HCT116 (cell line): ENCODE measurements around the gene KIAA2012. TPM values are rescaled to one million over a fixed set of nuclear protein-coding genes. Genes with fewer than 3 reads are reported as not detected.

Source experiments
- ATAC-seq: fragments of 200-7000 bp; cut with Tn5 transposase; 2 replicates; pipeline ENCODE4 v1.9.1; 2020; ENCODE audit warnings: mild to moderate bottlenecking, moderate library complexity
- BruUV-seq: library from RNA; stranded (reverse); fragments of 400-500 nt; replicated peaks from 2 replicates; lab custom pipeline; 2021; lab: Mats Ljungman, UMichigan
- CTCF ChIA-PET: fragments of 300-600 bp; sonication (Branson Sonifier 250); formaldehyde crosslinking; loops from one replicate; lab custom pipeline; 2021; ENCODE audit warnings: antibody characterized with exemption; lab: Charles Lee
- POLR2A ChIA-PET: fragments of 300-600, 350-600 bp; sonication (Branson Sonifier 250); formaldehyde crosslinking; loops from one replicate; lab custom pipeline; 2021; ENCODE audit warnings: antibody characterized with exemption; lab: Charles Lee
- RAD21 ChIA-PET, 2 experiments: fragments of 300-600 bp; sonication (Branson Sonifier 250); formaldehyde crosslinking; loops; one replicate each; lab custom pipeline; 2023; ENCODE audit warnings: low total read pairs in 2 of 2; ENCODE audit not compliant: uncharacterized antibody in 2 of 2, unreplicated experiment in 2 of 2, low non-redundant PET in 1 of 2; lab: Charles Lee
- DNase-seq: peaks from one replicate; pipeline ENCODE4 v3.0.0-alpha.2; 2010; ENCODE audit warnings: low read depth, low spot score
- H2AFZ ChIP-seq: fragments of 200-600 bp; shearing (Covaris generic), sonication (generic); 2 replicates; pipeline ENCODE4 v1.6.1; 2017; ENCODE audit warnings: low read depth, mixed run types, mixed read lengths, antibody characterized with exemption, low read length; ENCODE audit not compliant: poor library complexity, severe bottlenecking
- H3K27ac ChIP-seq: 2 replicates; pipeline ENCODE4 v1.5.1; 2012; ENCODE audit warnings: low read depth, low read length
- H3K27me3 ChIP-seq: fragments of 200-600 bp; sonication (generic); 2 replicates; pipeline ENCODE4 v1.6.1; 2016; ENCODE audit warnings: mixed run types, low read length, mixed read lengths; ENCODE audit not compliant: insufficient read depth
- H3K36me3 ChIP-seq, 2 experiments: fragments of 200-500 bp in 1 of 2; fragments of 200-600 bp in 1 of 2; sonication (Bioruptor generic) in 1 of 2; sonication (generic) in 1 of 2; 2 replicates each; pipeline versions ENCODE4 v1.5.1 to v1.6.1; 2014 to 2016; ENCODE audit warnings: low read length in 2 of 2, inconsistent platforms in 1 of 2, mixed read lengths in 1 of 2, mixed run types in 1 of 2; ENCODE audit not compliant: insufficient read depth in 2 of 2, control insufficient read depth in 1 of 2
- H3K4me1 ChIP-seq, 2 experiments: fragments of 200-600 bp in 1 of 2; sonication (generic) in 1 of 2; 2 replicates each; pipeline versions ENCODE4 v1.5.1 to v1.6.1; 2012 to 2017; ENCODE audit warnings: low read length in 2 of 2, inconsistent platforms in 1 of 2, mild to moderate bottlenecking in 1 of 2, mixed read lengths in 1 of 2, mixed run types in 1 of 2, moderate library complexity in 1 of 2; ENCODE audit not compliant: insufficient read depth in 2 of 2, control insufficient read depth in 1 of 2
- H3K4me2 ChIP-seq: fragments of 200-600 bp; sonication (generic); 2 replicates; pipeline ENCODE4 v1.6.1; 2017; ENCODE audit warnings: mixed run types, low read length, mixed read lengths
- H3K4me3 ChIP-seq, 2 experiments: fragments of 200-600 bp in 1 of 2; sonication (generic) in 1 of 2; replicated peaks in 1 of 2; 2 replicates each; pipeline ENCODE4 v1.5.1; 2011 to 2016; ENCODE audit warnings: low read length in 2 of 2, control low read depth in 1 of 2, low read depth in 1 of 2, mild to moderate bottlenecking in 1 of 2, mixed read lengths in 1 of 2, mixed run types in 1 of 2
- H3K79me2 ChIP-seq: fragments of 200-600 bp; sonication (generic); 2 replicates; pipeline ENCODE4 v1.6.1; 2017; ENCODE audit warnings: mild to moderate bottlenecking, mixed run types, low read length, moderate library complexity, mixed read lengths; ENCODE audit not compliant: insufficient read depth
- H3K9ac ChIP-seq: fragments of 200-600 bp; sonication (generic); 2 replicates; pipeline ENCODE4 v1.6.1; 2016; ENCODE audit warnings: low read length, mixed read lengths
- H3K9me2 ChIP-seq: fragments of 200-600 bp; sonication (generic), shearing (Covaris generic); 2 replicates; pipeline ENCODE4 v1.6.1; 2017; ENCODE audit warnings: mixed run types, mild to moderate bottlenecking, moderate library complexity; ENCODE audit not compliant: insufficient read depth
- H3K9me3 ChIP-seq, 2 experiments: fragments of 200-500 bp in 1 of 2; fragments of 200-600 bp in 1 of 2; sonication (Bioruptor generic) in 1 of 2; sonication (generic) in 1 of 2; 2 replicates each; pipeline ENCODE4 v1.6.1; 2014 to 2017; ENCODE audit warnings: low read length in 2 of 2, mixed read lengths in 2 of 2, inconsistent platforms in 1 of 2, low read depth in 1 of 2, mild to moderate bottlenecking in 1 of 2, mixed run types in 1 of 2, moderate library complexity in 1 of 2; ENCODE audit not compliant: control insufficient read depth in 1 of 2, insufficient read depth in 1 of 2
- H4K20me1 ChIP-seq: fragments of 200-600 bp; sonication (generic), shearing (Covaris generic); 2 replicates; pipeline ENCODE4 v1.6.1; 2017; ENCODE audit warnings: mixed run types, mild to moderate bottlenecking, moderate library complexity; ENCODE audit not compliant: insufficient read depth
- ELF1 ChIP-seq: IDR thresholded peaks from 2 replicates; pipeline ENCODE4 v1.6.1; 2012; ENCODE audit warnings: low read depth, borderline replicate concordance
- EZH2phosphoT487 ChIP-seq: fragments of 200-600 bp; IDR thresholded peaks from 2 replicates; pipeline ENCODE4 v1.6.1; 2018; ENCODE audit warnings: antibody characterized with exemption, borderline replicate concordance
- FOSL1 ChIP-seq: IDR thresholded peaks from 2 replicates; pipeline ENCODE4 v1.6.1; 2012; ENCODE audit warnings: low read depth
- POLR2AphosphoS5 ChIP-seq: IDR thresholded peaks from 2 replicates; pipeline ENCODE4 v1.6.1; 2011; ENCODE audit warnings: mild to moderate bottlenecking, low read depth, low read length, moderate library complexity
- SP1 ChIP-seq: IDR thresholded peaks from 2 replicates; pipeline ENCODE4 v1.6.1; 2012; ENCODE audit warnings: low read depth
- TCF7L2 ChIP-seq: IDR thresholded peaks from 2 replicates; pipeline ENCODE4 v1.7.0; 2011; ENCODE audit warnings: borderline replicate concordance, inconsistent platforms; ENCODE audit not compliant: insufficient read depth, insufficient read length; ENCODE audit errors: extremely low read depth
- YY1 ChIP-seq: IDR thresholded peaks from 2 replicates; pipeline ENCODE4 v1.6.1; 2011; ENCODE audit warnings: low read length, low read depth, moderate library complexity, mild to moderate bottlenecking; ENCODE audit not compliant: insufficient replicate concordance; ENCODE audit errors: extremely low read depth
- ZFX ChIP-seq: fragments of 450-650 bp; IDR thresholded peaks from 2 replicates; pipeline ENCODE4 v1.6.1; 2017
- ZNF274 ChIP-seq: fragments of 200-500 bp; sonication (Bioruptor generic); IDR thresholded peaks from 2 replicates; pipeline ENCODE4 v1.6.1; 2014; ENCODE audit warnings: mild to moderate bottlenecking, low read depth, low read length, inconsistent platforms
- intact Hi-C: fragments of 100-400 bp; cut with micrococcal nuclease; formaldehyde crosslinking; loops from 2 replicates; pipeline ENCODE4 v1.10.0; 2022
- total RNA-seq: library from RNA; stranded (reverse); gene quantifications from one replicate; pipeline ENCODE4 v1.2.1, GENCODE V29; 2021; ENCODE audit not compliant: unreplicated experiment
- TF ChIP-seq, protein P1 (sequence below): IDR thresholded peaks from 2 replicates; pipeline ENCODE4 v1.6.1; 2012; ENCODE audit warnings: low read depth
- TF ChIP-seq, protein P2 (sequence below): IDR thresholded peaks from 2 replicates; pipeline ENCODE4 v1.6.1; 2012
- TF ChIP-seq, protein P3 (sequence below): IDR thresholded peaks from 2 replicates; pipeline ENCODE4 v1.6.1; 2011; ENCODE audit warnings: mild to moderate bottlenecking, low read length, moderate library complexity; ENCODE audit not compliant: insufficient replicate concordance; ENCODE audit errors: extremely low read depth
- TF ChIP-seq, protein P4 (sequence below): IDR thresholded peaks from 2 replicates; pipeline ENCODE4 v1.6.1; 2012

The KIAA2012 gene
- total RNA-seq, 1 experiment from 2014 or later: not detected

DNA sequence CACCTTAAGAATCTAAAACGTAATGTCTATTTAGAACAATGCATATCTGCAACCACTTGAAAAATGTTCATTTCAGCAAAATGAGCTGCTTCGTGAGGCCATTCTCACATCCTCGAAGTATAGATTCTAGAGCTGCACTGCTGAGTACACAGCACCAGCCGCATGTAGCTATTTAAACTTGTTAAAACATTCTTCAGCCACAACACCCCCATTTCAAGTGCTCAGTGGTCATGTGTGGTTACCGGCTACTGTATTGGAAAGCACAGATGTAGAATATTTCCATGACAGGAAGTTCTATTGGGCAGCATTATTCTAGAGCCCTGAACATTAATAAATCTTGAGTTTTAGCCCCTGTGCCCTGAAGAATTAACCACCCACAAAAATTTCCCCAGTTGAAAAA lies 130.3 kb downstream of the KIAA2012 start:
- RAD21 ChIA-PET: no interaction called here
- POLR2A ChIA-PET: no interaction called here

More for the DNA sequence above, 130.3 kb downstream of the KIAA2012 start:
- intact Hi-C loops: no loop called here
- H3K27me3 ChIP-seq: no peaks in the 10 kb centered on the region
- H3K4me1 ChIP-seq: no peaks in the 10 kb centered on the region
- no peak overlapping the region for H2AFZ ChIP-seq
- CTCF ChIA-PET: no interaction called here
- no TSS peak for BruUV-seq
- H3K4me2 ChIP-seq: no peak overlapping the region
- no peaks in the 10 kb centered on the region for H3K9me2 ChIP-seq
- DNase-seq: no peak
- H3K9me3 ChIP-seq: no peaks in the 10 kb centered on the region
- H4K20me1 ChIP-seq: no peaks in the 10 kb centered on the region
- H3K36me3 ChIP-seq: peaks cover 3 to 16% of the 10 kb centered on the region in 2 experiments; a peak in 2 of 4 replicates
- H3K27ac ChIP-seq: no peak overlapping the region
- H3K4me3 ChIP-seq: no peak overlapping the region
- TF ChIP-seq FOSL1 (no peak), SP1 (no peak), YY1 (no peak), ZNF274 (no peak), TCF7L2 (no peak), ELF1 (no peak), POLR2AphosphoS5 (no peak), ZFX (no peak), EZH2phosphoT487 (no peak)
- TF ChIP-seq, protein P1, sequence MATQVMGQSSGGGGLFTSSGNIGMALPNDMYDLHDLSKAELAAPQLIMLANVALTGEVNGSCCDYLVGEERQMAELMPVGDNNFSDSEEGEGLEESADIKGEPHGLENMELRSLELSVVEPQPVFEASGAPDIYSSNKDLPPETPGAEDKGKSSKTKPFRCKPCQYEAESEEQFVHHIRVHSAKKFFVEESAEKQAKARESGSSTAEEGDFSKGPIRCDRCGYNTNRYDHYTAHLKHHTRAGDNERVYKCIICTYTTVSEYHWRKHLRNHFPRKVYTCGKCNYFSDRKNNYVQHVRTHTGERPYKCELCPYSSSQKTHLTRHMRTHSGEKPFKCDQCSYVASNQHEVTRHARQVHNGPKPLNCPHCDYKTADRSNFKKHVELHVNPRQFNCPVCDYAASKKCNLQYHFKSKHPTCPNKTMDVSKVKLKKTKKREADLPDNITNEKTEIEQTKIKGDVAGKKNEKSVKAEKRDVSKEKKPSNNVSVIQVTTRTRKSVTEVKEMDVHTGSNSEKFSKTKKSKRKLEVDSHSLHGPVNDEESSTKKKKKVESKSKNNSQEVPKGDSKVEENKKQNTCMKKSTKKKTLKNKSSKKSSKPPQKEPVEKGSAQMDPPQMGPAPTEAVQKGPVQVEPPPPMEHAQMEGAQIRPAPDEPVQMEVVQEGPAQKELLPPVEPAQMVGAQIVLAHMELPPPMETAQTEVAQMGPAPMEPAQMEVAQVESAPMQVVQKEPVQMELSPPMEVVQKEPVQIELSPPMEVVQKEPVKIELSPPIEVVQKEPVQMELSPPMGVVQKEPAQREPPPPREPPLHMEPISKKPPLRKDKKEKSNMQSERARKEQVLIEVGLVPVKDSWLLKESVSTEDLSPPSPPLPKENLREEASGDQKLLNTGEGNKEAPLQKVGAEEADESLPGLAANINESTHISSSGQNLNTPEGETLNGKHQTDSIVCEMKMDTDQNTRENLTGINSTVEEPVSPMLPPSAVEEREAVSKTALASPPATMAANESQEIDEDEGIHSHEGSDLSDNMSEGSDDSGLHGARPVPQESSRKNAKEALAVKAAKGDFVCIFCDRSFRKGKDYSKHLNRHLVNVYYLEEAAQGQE: no peak
- TF ChIP-seq, protein P2, sequence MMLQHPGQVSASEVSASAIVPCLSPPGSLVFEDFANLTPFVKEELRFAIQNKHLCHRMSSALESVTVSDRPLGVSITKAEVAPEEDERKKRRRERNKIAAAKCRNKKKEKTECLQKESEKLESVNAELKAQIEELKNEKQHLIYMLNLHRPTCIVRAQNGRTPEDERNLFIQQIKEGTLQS: no peak
- TF ChIP-seq, protein P3, sequence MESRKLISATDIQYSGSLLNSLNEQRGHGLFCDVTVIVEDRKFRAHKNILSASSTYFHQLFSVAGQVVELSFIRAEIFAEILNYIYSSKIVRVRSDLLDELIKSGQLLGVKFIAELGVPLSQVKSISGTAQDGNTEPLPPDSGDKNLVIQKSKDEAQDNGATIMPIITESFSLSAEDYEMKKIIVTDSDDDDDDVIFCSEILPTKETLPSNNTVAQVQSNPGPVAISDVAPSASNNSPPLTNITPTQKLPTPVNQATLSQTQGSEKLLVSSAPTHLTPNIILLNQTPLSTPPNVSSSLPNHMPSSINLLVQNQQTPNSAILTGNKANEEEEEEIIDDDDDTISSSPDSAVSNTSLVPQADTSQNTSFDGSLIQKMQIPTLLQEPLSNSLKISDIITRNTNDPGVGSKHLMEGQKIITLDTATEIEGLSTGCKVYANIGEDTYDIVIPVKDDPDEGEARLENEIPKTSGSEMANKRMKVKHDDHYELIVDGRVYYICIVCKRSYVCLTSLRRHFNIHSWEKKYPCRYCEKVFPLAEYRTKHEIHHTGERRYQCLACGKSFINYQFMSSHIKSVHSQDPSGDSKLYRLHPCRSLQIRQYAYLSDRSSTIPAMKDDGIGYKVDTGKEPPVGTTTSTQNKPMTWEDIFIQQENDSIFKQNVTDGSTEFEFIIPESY: no peak
- TF ChIP-seq, protein P4, sequence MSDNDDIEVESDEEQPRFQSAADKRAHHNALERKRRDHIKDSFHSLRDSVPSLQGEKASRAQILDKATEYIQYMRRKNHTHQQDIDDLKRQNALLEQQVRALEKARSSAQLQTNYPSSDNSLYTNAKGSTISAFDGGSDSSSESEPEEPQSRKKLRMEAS: no peak
- no peaks in the 10 kb centered on the region for H3K79me2 ChIP-seq
- H3K9ac ChIP-seq: no peak overlapping the region
- ATAC-seq: no peak
